Prostate gland (tissue), 2 donors: Measurements from ENCODE around the gene KCNIP2. TPM values are rescaled to one million over a fixed set of nuclear protein-coding genes. Genes with fewer than 3 reads are reported as not detected.

ENCODE experiments used
- DNase-seq: peaks from one replicate; pipeline ENCODE4 v3.0.0-alpha.2; 2019; ENCODE audit warnings: low spot score
- H3K27ac ChIP-seq, 2 donors: fragments of 200-600 bp; sonication (generic); 2 replicates each; pipeline ENCODE4 v1.5.1; 2017 to 2019
- H3K27me3 ChIP-seq: fragments of 200-600 bp; sonication (generic); replicated peaks from 2 replicates; pipeline ENCODE4 v1.5.1; 2019; ENCODE audit not compliant: insufficient read depth
- H3K36me3 ChIP-seq, 2 donors: fragments of 200-600 bp; sonication (generic); 1 replicate in 1 of 2; 2 replicates in 1 of 2; pipeline versions ENCODE4 v1.5.1 to v1.8.1; 2017 to 2019
- H3K4me1 ChIP-seq: fragments of 200-600 bp; sonication (generic); replicated peaks from 2 replicates; pipeline ENCODE4 v1.5.1; 2019
- H3K4me3 ChIP-seq, 2 donors: fragments of 200-600 bp; sonication (generic); 2 replicates each; pipeline ENCODE4 v1.5.1; 2017 to 2019
- H3K9me3 ChIP-seq: fragments of 200-600 bp; sonication (generic); 2 replicates; pipeline ENCODE4 v1.5.1; 2017
- POLR2A ChIP-seq: fragments of 450-650 bp; IDR thresholded peaks from one replicate; pipeline ENCODE4 v1.6.1; 2016; ENCODE audit warnings: antibody characterized with exemption, mild to moderate bottlenecking
- POLR2AphosphoS5 ChIP-seq: sonication (generic); formaldehyde crosslinking; IDR thresholded peaks from one replicate; pipeline ENCODE4 v1.6.1; 2017; ENCODE audit warnings: antibody characterized with exemption
- WGBS: methylation state at CpG from one replicate; pipeline ENCODE4 v1.1.5; 2018; 5-methylcytosine and 5-hydroxymethylcytosine counted together
- intact Hi-C: fragments of 100-400 bp; cut with DNase I; formaldehyde crosslinking; loops from one replicate; pipeline ENCODE4 v1.14.2; 2022
- total RNA-seq, 2 donors: library from RNA; depleted of rRNA; stranded (reverse); fragments of >200 nt; gene quantifications; one replicate each; pipeline ENCODE4 v1.1.0, GENCODE V29; 2016
- TF ChIP-seq, protein P1 (sequence below), 4 experiments: fragments of 200-600 bp in 2 of 4; fragments of 450-650 bp in 2 of 4; sonication (generic) in 2 of 4; IDR thresholded peaks; 1 replicate in 3 of 4; 2 replicates in 1 of 4; pipeline ENCODE4 v1.5.1; 2016 to 2019; ENCODE audit warnings: antibody characterized with exemption in 4 of 4, mild to moderate bottlenecking in 2 of 4, moderate library complexity in 2 of 4

The KCNIP2 gene
- total RNA-seq, 2 donors from 2014 or later = 2.6 to 3.0 TPM

- 21% methylated on average over 14 of the region's 14 CpGs for WGBS
- peaks cover 5% of the 10 kb centered on the region for H3K4me1 ChIP-seq
- TF ChIP-seq, protein P1, sequence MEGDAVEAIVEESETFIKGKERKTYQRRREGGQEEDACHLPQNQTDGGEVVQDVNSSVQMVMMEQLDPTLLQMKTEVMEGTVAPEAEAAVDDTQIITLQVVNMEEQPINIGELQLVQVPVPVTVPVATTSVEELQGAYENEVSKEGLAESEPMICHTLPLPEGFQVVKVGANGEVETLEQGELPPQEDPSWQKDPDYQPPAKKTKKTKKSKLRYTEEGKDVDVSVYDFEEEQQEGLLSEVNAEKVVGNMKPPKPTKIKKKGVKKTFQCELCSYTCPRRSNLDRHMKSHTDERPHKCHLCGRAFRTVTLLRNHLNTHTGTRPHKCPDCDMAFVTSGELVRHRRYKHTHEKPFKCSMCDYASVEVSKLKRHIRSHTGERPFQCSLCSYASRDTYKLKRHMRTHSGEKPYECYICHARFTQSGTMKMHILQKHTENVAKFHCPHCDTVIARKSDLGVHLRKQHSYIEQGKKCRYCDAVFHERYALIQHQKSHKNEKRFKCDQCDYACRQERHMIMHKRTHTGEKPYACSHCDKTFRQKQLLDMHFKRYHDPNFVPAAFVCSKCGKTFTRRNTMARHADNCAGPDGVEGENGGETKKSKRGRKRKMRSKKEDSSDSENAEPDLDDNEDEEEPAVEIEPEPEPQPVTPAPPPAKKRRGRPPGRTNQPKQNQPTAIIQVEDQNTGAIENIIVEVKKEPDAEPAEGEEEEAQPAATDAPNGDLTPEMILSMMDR (IDR thresholded peaks at IDR 0.05) = peak in 1 of 4 experiments; percentile 1
- TF ChIP-seq POLR2AphosphoS5 = no peak
- DNase-seq = peak; percentile 19
- H3K36me3 ChIP-seq = no peaks in the 10 kb centered on the region
- H3K27me3 ChIP-seq = no peaks in the 10 kb centered on the region
- peak overlapping the region; percentile 96 to 97 for H3K27ac ChIP-seq
- peak overlapping the region; percentile 22 to 100 for H3K4me3 ChIP-seq
- intact Hi-C loops = loop anchor here (5.0 kb wide), 2 partner anchors 37 to 333 kb away; partner anchors contain the start of genes NOLC1 and NPM3
- no peaks in the 10 kb centered on the region for H3K9me3 ChIP-seq
Observed at GRCh38 chr10:101818872-101819633, 24.5 kb downstream of the KCNIP2 start.

GRCh38 chr10:101818119-101818871 is 25.3 kb downstream of the KCNIP2 start, which contains the start of gene OGA:
OGA (minus strand) TSS chr10:101818444; CDS start chr10:101818022, 422 bp downstream.
- TF ChIP-seq POLR2A (peak; percentile 98), POLR2AphosphoS5 (peak; percentile 100)
- TF ChIP-seq, protein P1 (IDR thresholded peaks at IDR 0.05) = peak in 1 of 4 experiments; percentile 9
- Histone ChIP-seq H3K9me3 (no peaks in the 10 kb centered on the region), H3K27ac (peak within 1 kb of the TSS; percentile 96 to 97), H3K27me3 (no peaks in the 10 kb centered on the region), H3K36me3 (no peaks in the 10 kb centered on the region), H3K4me3 (peak within 1 kb of the TSS; percentile 99 to 100), H3K4me1 (peaks cover 5% of the 10 kb centered on the region)
- WGBS = 0% methylated on average over 47 of the region's 47 CpGs
- intact Hi-C loops = loop anchor here (5.0 kb wide), 2 partner anchors 36 to 334 kb away; partner anchors contain the start of genes NOLC1 and NPM3
- peak; percentile 98 for DNase-seq

DNA sequence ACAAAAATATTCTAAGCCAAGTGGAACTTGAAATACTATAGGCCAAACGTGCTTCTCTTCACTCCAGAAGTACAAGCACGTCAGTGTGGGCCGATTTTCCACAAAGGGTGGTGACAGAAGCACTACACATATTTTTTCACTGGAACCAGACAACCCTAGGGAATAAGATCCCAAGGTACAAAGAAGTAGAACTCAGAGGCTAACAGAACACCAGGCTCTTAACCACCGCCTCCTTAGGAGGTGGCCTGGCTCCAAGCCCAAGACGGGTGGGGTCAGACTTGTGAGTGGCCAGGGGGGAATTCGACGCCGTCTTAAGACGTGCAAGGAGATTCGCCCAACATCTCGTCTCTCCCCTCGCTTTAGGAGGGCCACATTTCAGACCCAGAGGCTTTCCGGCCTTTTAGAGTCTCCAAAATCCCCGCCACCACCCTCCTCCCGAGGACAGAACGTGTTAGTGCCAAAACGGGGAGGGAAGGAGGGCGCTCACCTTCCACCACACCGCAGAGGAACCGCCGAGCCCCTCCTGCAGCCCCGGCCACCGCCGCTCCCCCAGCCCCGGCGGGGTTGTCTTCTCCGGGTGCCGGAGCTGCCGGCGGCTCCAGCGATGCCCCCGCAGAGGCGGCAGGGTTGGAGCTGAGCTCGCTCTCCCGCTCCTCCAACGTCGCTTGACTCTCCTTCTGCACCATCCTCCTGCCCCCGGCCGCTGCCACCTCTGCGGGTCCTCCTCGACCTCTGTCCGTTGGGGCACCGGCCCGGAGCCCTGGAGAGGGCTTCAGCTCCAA is 26.1 kb downstream of the KCNIP2 start:
- no peaks in the 10 kb centered on the region for H3K27me3 ChIP-seq
- peak; percentile 92 for DNase-seq
- H3K4me3 ChIP-seq = peak overlapping the region; percentile 99 to 100
- TF ChIP-seq, protein P1 (IDR thresholded peaks at IDR 0.05) = no peak
- TF ChIP-seq POLR2AphosphoS5 (peak; percentile 82), POLR2A (peak; percentile 63)
- H3K36me3 ChIP-seq = no peaks in the 10 kb centered on the region
- H3K27ac ChIP-seq = peak overlapping the region; percentile 96 to 97
- no peaks in the 10 kb centered on the region for H3K9me3 ChIP-seq
- intact Hi-C loops = loop anchor here (5.0 kb wide), 2 partner anchors 35 to 335 kb away; partner anchors contain the start of genes NOLC1 and NPM3
- peaks cover 5% of the 10 kb centered on the region for H3K4me1 ChIP-seq
- under 1% methylated on average over 44 of the region's 44 CpGs for WGBS

DNA sequence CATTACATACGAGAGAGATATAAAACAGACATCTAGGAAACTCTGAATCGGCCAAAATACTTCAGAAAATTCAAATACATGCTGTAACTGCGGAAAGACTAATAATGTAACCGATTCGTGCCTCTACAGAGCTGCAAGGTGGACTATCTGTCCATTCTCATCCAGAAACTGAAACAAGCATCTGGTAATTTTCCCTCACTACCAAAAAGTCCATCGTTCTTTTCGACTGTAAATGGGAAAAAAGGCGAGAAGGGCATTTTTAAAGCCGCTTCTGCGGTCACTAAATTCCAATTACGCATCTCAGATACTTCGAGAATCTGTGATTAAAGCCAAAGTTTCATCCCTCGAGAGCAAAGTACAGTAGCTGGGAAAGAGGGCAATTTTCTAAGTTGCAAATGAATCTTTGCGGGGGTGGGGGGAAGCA is 26.7 kb downstream of the KCNIP2 start:
- TF ChIP-seq POLR2A = no peak
- TF ChIP-seq, protein P1 (IDR thresholded peaks at IDR 0.05) = no peak
- TF ChIP-seq POLR2AphosphoS5 = no peak
- DNase-seq = no peak
- Histone ChIP-seq H3K4me3 (peak overlapping the region; percentile 99 to 100), H3K27me3 (no peaks in the 10 kb centered on the region), H3K4me1 (peaks cover 5% of the 10 kb centered on the region), H3K36me3 (no peaks in the 10 kb centered on the region), H3K9me3 (no peaks in the 10 kb centered on the region), H3K27ac (peak overlapping the region; percentile 96 to 97)
- intact Hi-C loops = loop anchor here (5.0 kb wide), 2 partner anchors 35 to 335 kb away; partner anchors contain the start of genes NOLC1 and NPM3
- WGBS = under 1% methylated on average over 14 of the region's 14 CpGs
